ENCODE results near the gene EIF4G1.

GRCh38 chr3:184358124-184358767 is 43.8 kb downstream of the EIF4G1 start:
- TF ChIP-seq CTCF (IDR thresholded peaks at IDR 0.05; ENCODE audit: poor library complexity) (no peak), EZH2 (IDR thresholded peaks at IDR 0.05; ENCODE audit: borderline replicate concordance) (no peak)

Measured in hepatocyte (in vitro differentiated cells).